SK-N-SH treated with all-trans-retinoic acid at 6 μM for 48 hours (cell line): ENCODE measurements around the gene TEKT5.

ENCODE experiments used
- ATAC-seq: fragments of 200-7000 bp; cut with Tn5 transposase; 3 replicates; pipeline ENCODE4 v1.9.1; 2020; ENCODE audit warnings: mild to moderate bottlenecking, moderate library complexity
- ARNTL ChIP-seq: fragments of 450-650 bp; formaldehyde crosslinking; IDR thresholded peaks from 2 replicates; pipeline ENCODE4 v1.5.0; 2020; ENCODE audit warnings: low read depth, mild to moderate bottlenecking, moderate library complexity, borderline replicate concordance
- CSDC2 ChIP-seq: fragments of 250-450 bp; sonication (Bioruptor Pico); IDR thresholded peaks from 2 replicates; pipeline ENCODE4 v1.5.0; 2020; ENCODE audit warnings: mild to moderate bottlenecking, moderate library complexity
- ESRRG ChIP-seq: fragments of 250-450 bp; sonication (Bioruptor Pico); IDR thresholded peaks from 2 replicates; pipeline ENCODE4 v1.6.1; 2021; ENCODE audit warnings: mild to moderate bottlenecking
- GLIS3 ChIP-seq: fragments of 250-450 bp; sonication (Bioruptor Pico); IDR thresholded peaks from 2 replicates; pipeline ENCODE4 v1.5.0; 2020; ENCODE audit warnings: mild to moderate bottlenecking, moderate library complexity
- ISL1 ChIP-seq: fragments of 250-450 bp; sonication (Bioruptor Pico); IDR thresholded peaks from 2 replicates; pipeline ENCODE4 v2.1.2; 2022; ENCODE audit warnings: mild to moderate bottlenecking, moderate library complexity
- POU6F1 ChIP-seq: fragments of 250-450 bp; sonication (Bioruptor Pico); IDR thresholded peaks from 2 replicates; pipeline ENCODE4 v1.8.0; 2021; ENCODE audit warnings: low read depth, mild to moderate bottlenecking, moderate library complexity, borderline replicate concordance
- RARB ChIP-seq: fragments of 250-450 bp; sonication (Bioruptor Pico); IDR thresholded peaks from 2 replicates; pipeline ENCODE4 v1.8.0; 2021; ENCODE audit warnings: mild to moderate bottlenecking, moderate library complexity
- TCF4 ChIP-seq: fragments of 250-450 bp; sonication (Bioruptor Pico); IDR thresholded peaks from 2 replicates; pipeline ENCODE4 v1.8.0; 2021; ENCODE audit warnings: mild to moderate bottlenecking, moderate library complexity, borderline replicate concordance
- TOX ChIP-seq: fragments of 250-450 bp; sonication (Bioruptor Pico); IDR thresholded peaks from 2 replicates; pipeline ENCODE4 v1.8.0; 2021; ENCODE audit warnings: mild to moderate bottlenecking, moderate library complexity, borderline replicate concordance
- TSHZ2 ChIP-seq: fragments of 250-450 bp; sonication (Bioruptor Pico); IDR thresholded peaks from 2 replicates; pipeline ENCODE4 v1.5.0; 2020; ENCODE audit warnings: mild to moderate bottlenecking, moderate library complexity
- ZC3H10 ChIP-seq: fragments of 250-450 bp; sonication (Bioruptor Pico); IDR thresholded peaks from 2 replicates; pipeline ENCODE4 v1.5.1; 2021; ENCODE audit warnings: mild to moderate bottlenecking, moderate library complexity
- ZFP30 ChIP-seq: fragments of 450-650 bp; formaldehyde crosslinking; IDR thresholded peaks from 2 replicates; pipeline ENCODE4 v1.5.0; 2022; ENCODE audit warnings: mild to moderate bottlenecking, moderate library complexity

The TEKT5 gene

GRCh38 chr16:10579575-10579964 lies 115.2 kb downstream of the TEKT5 start:
- ATAC-seq: no peak
- no peak for TF ChIP-seq ZC3H10
- TF ChIP-seq ARNTL (CRISPR knock-in tag): no peak
- TF ChIP-seq ZFP30 (CRISPR knock-in tag): no peak
- TF ChIP-seq GLIS3 (CRISPR knock-in tag): no peak
- no peak for TF ChIP-seq ISL1 (CRISPR knock-in tag)
- no peak for TF ChIP-seq POU6F1 (CRISPR knock-in tag)
- no peak for TF ChIP-seq TOX (CRISPR knock-in tag)
- TF ChIP-seq TSHZ2 (CRISPR knock-in tag): no peak
- TF ChIP-seq ESRRG (CRISPR knock-in tag): no peak
- no peak for TF ChIP-seq RARB (CRISPR knock-in tag)
- no peak for TF ChIP-seq TCF4

GRCh38 chr16:10578474-10579316 lies 116.0 kb downstream of the TEKT5 start:
- ATAC-seq: no peak
- no peak for TF ChIP-seq CSDC2 (CRISPR knock-in tag)
- TF ChIP-seq, all 23 proteins: peak for 0
